ENCODE results near the gene LYSET.
A peak's percentile ranks its signal among the peaks of the same experiment; 100 is the strongest.
"Not testable (repeated sequence)": the region's sequence is repeated elsewhere in the genome, so short reads cannot be mapped to it uniquely, and the experiment has no call there.

LYSET gene

GRCh38 chr14:93169619-93170018, 15.5 kb upstream of the LYSET start:
- FAIRE-seq = not testable (repeated sequence)

DNA sequence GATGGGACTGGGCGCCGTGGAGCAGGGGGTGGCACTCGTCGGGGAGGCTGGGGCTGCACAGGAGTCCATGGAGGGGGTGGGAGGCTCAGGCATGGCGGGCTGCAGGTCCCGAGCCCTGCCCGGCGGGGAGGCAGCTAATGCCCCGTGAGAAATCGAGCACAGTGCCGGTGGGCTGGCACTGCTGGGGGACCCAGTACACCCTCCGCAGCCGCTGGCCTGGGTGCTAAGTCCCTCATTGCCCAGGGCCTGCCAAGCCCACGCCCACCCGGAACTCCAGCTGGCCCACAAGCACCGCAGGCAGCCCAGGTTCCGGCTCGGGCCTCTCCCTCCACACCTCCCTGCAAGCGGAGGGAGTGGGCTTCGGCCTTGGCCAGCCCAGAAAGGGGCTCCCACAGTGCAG, 15.0 kb upstream of the LYSET start:
- not testable (repeated sequence) for FAIRE-seq

- FAIRE-seq = no peak
Measured at GRCh38 chr14:93171376-93171775, 13.7 kb upstream of the LYSET start.

GRCh38 chr14:93173943-93174395, 11.1 kb upstream of the LYSET start:
- no peak for FAIRE-seq

DNA sequence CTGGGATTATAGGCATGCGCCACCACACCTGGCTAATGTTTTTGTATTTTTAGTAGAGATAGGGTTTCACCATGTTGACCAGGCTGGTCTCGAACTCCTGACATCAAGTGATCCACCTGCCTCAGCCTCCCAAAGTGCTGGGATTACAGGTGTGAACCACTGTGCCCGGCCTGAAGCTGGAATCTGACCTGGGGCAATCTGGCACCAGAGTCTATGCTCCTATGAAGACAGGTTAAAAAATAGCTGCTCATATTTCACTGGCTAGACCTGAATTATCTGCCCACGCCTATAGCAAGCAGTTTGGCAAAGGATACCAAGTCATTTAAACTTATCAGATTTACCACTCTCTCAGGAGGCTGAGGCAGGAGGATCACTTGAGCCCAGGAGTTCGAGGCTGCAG, 10.4 kb upstream of the LYSET start:
- FAIRE-seq = not testable (repeated sequence)

DNA sequence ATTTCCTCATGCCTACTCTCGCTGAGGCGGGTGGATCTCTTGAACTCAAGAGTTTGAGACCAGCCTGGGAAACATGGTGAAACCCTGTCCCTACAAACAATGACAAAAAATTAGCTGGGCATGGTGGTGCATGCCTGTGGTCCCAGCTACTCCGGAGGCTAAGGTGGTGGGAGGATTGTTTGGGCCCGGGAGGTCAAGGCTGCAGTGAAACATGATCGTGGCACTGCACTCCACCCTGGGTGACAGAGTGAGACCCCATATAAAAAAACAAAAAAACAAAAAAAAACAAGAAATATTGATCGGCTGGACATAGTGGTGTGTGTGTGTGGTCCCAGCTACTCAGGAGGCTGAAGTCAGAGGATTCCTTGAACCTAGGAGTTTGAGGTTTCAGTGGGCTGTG, 9.6 kb upstream of the LYSET start:
- no peak for FAIRE-seq

GRCh38 chr14:93183596-93184317, 1.4 kb upstream of the LYSET start:
- no peak for FAIRE-seq

DNA sequence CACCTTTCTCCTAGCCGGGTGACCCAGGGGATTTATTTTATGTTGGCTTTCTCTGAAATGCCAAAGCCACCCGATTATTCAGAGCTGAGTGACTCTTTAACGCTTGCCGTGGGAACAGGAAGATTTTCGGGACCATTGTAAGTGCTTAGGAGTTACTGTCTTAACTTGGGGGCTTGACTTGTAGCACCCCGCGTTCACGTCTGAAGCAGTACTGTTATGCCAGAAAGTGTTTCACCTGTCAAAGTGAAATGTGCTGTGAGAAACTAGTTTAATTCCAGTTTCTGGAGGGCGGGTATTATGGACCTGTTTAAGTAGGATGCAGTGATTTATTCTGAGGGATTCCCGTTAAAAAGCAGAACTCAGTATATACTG, 218 bp downstream of the LYSET start:
- no peak for FAIRE-seq

GRCh38 chr14:93186466-93186865, 1.3 kb downstream of the LYSET start:
- no peak for FAIRE-seq

DNA sequence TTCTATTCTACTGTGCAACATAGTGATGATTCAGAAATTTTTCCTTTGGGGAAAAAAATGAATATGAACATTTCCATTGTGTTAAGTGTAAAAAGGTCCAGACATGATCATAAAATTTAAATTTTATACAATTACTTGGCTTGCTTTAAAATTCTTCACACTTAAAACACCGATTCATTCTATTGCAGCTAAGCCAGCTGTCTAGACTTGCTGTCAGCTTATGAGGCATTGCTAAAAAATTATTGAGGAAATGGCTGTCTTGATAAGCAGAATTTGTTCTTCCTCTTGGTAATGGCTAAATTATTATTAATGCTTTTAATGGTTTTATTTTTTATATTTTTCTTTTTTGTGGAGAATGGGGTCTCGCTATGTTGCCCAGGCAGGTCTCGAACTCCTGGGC, 1.8 kb downstream of the LYSET start:
- no peak for FAIRE-seq

DNA sequence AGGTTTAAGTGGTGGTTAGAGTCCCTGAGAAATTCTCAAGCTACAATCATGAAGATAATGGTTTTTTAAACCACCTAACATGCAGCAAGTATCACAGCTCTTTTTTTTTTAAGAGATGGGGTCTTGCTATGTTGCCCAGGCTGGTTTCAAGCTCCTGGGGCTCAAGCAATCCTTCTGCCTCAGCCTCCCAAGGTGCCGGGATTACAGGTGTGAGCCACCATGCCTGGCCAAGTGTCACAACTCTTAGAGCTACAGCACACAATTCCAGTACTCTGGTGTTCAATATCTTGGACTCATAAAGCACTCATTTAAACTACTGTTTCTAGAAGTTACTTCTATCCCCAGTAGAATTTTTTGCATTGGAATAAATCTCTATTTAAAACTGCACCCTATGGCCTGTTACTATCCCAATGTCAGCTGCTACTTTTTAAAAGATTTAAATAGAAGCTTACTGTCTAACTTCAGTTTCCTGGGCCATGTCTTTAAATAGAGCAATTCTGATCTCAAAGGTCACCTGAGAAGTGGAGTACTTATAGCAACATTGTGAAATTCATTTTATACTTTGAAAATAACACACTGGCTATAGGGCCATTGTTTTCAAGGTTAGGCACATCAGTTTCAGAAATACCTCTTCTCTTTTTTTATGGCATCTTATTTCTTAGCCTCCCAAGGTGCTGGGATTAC, 10.3 kb downstream of the LYSET start:
- no peak for FAIRE-seq

GRCh38 chr14:93199031-93199430, 13.9 kb downstream of the LYSET start:
- FAIRE-seq = no peak

- FAIRE-seq = no peak
Measured at GRCh38 chr14:93200553-93200952, 15.4 kb downstream of the LYSET start.

- FAIRE-seq = no peak
Measured at GRCh38 chr14:93201155-93201704, 16.1 kb downstream of the LYSET start.

DNA sequence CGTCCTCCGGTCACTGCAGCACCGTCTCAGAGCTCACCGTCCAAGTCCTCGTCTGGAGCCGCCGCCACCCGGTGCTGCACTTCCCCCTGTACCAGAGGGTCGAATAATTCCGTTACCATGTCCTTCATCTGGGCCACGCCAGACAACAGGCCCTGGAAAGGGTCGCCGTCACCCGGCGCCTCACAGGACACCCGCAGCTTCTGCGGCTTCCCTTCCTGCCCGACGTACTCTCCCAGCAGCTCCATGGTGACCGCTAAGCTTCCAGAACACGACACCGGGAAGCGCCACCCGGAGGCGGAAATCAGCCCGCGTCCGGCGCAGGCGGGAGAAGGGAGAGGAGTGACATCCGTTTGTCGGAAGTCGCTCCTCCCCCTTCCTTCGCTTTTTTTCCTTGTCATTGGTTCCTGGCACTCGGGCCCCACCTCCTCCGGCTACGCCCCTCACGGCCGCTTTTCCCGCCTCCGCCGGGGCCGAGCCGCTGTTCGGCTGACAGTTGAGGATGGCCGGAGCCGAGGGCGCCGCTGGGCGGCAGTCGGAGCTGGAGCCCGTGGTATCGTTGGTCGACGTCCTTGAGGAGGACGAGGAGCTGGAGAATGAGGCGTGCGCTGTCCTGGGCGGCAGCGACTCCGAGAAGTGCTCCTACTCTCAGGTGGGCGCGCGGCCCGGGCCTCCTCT, 21.8 kb downstream of the LYSET start, which contains the start of the genes GON7 and UBR7:
TSS of gene GON7 (minus strand) at position 273 of the 675 bp plus-strand sequence. CDS start at position 245, 28 bp downstream.
TSS of gene UBR7 (plus strand) at position 464 of the 675 bp plus-strand sequence. CDS start at position 500, 36 bp downstream.
- peak; percentile 97 for FAIRE-seq

GRCh38 chr14:93207468-93208308, 22.6 kb downstream of the LYSET start:
- no peak for FAIRE-seq

DNA sequence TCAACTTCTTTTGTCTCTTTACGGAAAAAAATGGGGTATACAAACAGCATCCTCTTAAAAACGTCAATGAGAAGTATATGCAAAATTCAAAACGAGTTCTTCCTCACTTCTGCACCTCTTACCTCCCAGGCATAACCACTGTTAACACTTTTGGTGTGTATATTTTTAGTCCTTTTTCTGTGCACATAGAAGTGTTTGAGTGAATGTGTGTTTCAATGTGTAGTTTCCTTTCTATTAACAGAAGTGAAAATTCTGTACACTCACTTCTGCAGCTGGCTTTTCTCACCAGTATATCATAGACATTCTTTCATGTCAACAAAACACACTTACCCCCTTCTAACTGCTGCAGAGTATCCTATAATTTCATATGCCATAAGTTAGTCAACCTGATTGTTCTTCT, 27.3 kb downstream of the LYSET start:
- FAIRE-seq = no peak

DNA sequence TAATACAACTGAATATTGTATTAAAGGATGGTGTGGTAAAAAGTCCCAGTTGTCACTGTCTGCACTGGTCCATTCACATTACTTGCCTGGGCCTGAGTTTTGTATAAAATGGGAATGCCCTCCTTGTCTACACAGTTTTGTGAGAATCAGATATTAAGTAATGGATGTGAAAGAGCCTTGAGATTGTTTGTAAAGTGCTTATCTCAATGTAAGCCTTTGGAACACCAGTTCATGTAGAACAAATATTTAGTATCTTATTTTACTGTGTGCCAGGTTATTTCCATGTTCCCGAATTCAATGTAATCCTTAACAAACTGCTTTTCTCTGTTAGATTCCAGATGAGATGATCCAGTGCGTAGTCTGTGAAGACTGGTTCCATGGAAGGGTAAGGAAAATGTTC, 29.5 kb downstream of the LYSET start:
- no peak for FAIRE-seq

DNA sequence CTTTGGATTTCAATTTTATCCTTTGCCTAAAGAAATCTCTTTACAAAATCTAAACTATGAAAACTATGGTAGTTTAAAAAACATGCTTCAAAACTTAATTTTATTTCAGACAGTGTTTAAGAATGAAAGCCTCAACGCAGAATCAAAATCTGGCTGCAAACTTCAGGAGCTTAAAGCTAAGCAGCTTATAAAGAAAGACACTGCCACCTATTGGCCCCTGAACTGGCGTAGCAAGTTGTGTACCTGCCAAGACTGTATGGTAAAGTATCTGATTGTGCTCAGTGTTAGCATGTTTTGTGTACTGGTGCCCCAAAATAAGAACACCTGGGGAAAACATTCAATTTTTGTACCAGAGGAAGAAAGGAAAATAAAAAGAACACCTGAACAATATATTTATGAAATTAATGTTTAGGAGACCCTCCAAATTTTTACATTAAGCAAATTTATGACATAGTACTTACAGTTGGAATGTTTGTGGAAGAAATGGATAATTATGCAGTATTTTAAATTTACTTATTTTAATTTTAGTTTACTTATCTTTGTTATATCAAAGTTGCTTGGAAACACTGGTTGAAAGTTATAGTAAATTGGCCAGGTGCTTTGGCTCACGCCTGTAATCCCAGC, 34.1 kb downstream of the LYSET start:
- peak; percentile 95 for FAIRE-seq

- no peak for FAIRE-seq
Measured at GRCh38 chr14:93220509-93220908, 35.4 kb downstream of the LYSET start.

GRCh38 chr14:93223565-93223964, 38.4 kb downstream of the LYSET start:
- no peak for FAIRE-seq

DNA sequence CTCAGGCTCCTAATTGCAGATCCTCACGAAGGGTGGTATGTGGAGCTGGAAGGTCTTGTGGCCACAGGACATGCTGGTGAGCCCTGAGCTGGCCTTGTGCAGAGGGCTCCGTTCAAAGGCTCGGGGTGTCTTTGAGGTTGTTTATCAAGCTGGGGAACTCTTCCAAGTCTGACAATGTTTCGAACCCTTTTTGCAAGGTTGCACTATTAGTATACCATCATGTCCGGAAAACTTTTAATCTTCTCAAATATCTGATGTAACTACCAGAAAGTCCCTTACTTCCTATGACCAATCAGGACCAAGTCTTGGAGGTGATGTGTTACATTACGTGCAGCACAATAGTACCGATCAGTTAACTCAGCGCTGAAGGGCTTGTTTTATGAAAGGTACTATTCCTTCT, 43.4 kb downstream of the LYSET start:
- FAIRE-seq = no peak
